GM15510 (cell line): Measurements from ENCODE around the gene MYL11.

Experiments used
- POLR2A ChIP-seq: IDR thresholded peaks from 3 replicates; pipeline ENCODE4 v1.6.1; 2011; ENCODE audit warnings: borderline replicate concordance; ENCODE audit not compliant: insufficient read length; ENCODE audit errors: extremely low read depth

Gene MYL11

GRCh38 chr16:30397776-30398660 lies 23.4 kb downstream of the MYL11 start:
- no peak for TF ChIP-seq POLR2A

GRCh38 chr16:30398661-30399434 lies 24.2 kb downstream of the MYL11 start:
- TF ChIP-seq POLR2A, result no peak

- no peak for TF ChIP-seq POLR2A
Observed at GRCh38 chr16:30399435-30400186, 25.0 kb downstream of the MYL11 start.

GRCh38 chr16:30401768-30402425 lies 27.3 kb downstream of the MYL11 start:
- no peak for TF ChIP-seq POLR2A

- TF ChIP-seq POLR2A, result no peak
Observed at GRCh38 chr16:30406795-30407101, 32.1 kb downstream of the MYL11 start.

- TF ChIP-seq POLR2A, result peak; percentile 84
Observed at GRCh38 chr16:30407102-30407803, 32.7 kb downstream of the MYL11 start, which contains the start of gene ZNF771. Gene ZNF771, plus strand, starts transcription at chr16:30407606. Its CDS starts 448 bp downstream, at chr16:30408054.

GRCh38 chr16:30407804-30408534 lies 33.4 kb downstream of the MYL11 start:
- TF ChIP-seq POLR2A, result no peak

GRCh38 chr16:30409125-30410060 lies 34.8 kb downstream of the MYL11 start:
- TF ChIP-seq POLR2A, result no peak

GRCh38 chr16:30413112-30413806 lies 38.7 kb downstream of the MYL11 start:
- TF ChIP-seq POLR2A, result no peak

GRCh38 chr16:30414159-30414558 lies 39.6 kb downstream of the MYL11 start:
- no peak for TF ChIP-seq POLR2A

GRCh38 chr16:30416047-30416603 lies 41.5 kb downstream of the MYL11 start:
- TF ChIP-seq POLR2A, result no peak
